Parathyroid adenoma (tissue), 2 donors: ENCODE measurements around the gene ATG101.

ENCODE experiments used
- H2AFZ ChIP-seq: fragments of 300-600 bp; sonication (generic); one replicate; pipeline ENCODE4 v1.7.0; 2017; ENCODE audit warnings: antibody characterized with exemption, mild to moderate bottlenecking
- H3K27ac ChIP-seq: fragments of 300-600 bp; sonication (generic); one replicate; pipeline ENCODE4 v1.7.0; 2017
- H3K27me3 ChIP-seq: fragments of 300-600 bp; sonication (generic); one replicate; pipeline ENCODE4 v1.7.0; 2017; ENCODE audit warnings: low read length; ENCODE audit not compliant: control insufficient read depth, insufficient read depth
- H3K36me3 ChIP-seq: fragments of 300-600 bp; sonication (generic); one replicate; pipeline ENCODE4 v1.7.0; 2017; ENCODE audit warnings: low read length; ENCODE audit not compliant: control insufficient read depth, insufficient read depth
- H3K4me1 ChIP-seq: fragments of 300-600 bp; sonication (generic); one replicate; pipeline ENCODE4 v1.7.0; 2017; ENCODE audit warnings: control low read depth
- H3K4me2 ChIP-seq: fragments of 300-600 bp; sonication (generic); one replicate; pipeline ENCODE4 v1.7.0; 2017; ENCODE audit warnings: low read length
- H3K4me3 ChIP-seq: fragments of 300-600 bp; sonication (generic); one replicate; pipeline ENCODE4 v1.7.0; 2017; ENCODE audit warnings: low read depth, low read length
- H3K79me2 ChIP-seq: fragments of 300-600 bp; sonication (generic); one replicate; pipeline ENCODE4 v1.7.0; 2017; ENCODE audit warnings: control low read depth
- H3K9ac ChIP-seq: fragments of 300-600 bp; sonication (generic); one replicate; pipeline ENCODE4 v1.7.0; 2017; ENCODE audit warnings: mild to moderate bottlenecking
- H3K9me3 ChIP-seq: fragments of 300-600 bp; sonication (generic); one replicate; pipeline ENCODE4 v1.7.0; 2017; ENCODE audit warnings: low read length; ENCODE audit not compliant: control insufficient read depth
- CTCF ChIP-seq: fragments of 300-600 bp; sonication (generic); IDR thresholded peaks from one replicate; pipeline ENCODE4 v1.7.0; 2017; ENCODE audit warnings: antibody characterized with exemption, mild to moderate bottlenecking
- donor health status: primary hyperparathyroidism.

The ATG101 gene

DNA sequence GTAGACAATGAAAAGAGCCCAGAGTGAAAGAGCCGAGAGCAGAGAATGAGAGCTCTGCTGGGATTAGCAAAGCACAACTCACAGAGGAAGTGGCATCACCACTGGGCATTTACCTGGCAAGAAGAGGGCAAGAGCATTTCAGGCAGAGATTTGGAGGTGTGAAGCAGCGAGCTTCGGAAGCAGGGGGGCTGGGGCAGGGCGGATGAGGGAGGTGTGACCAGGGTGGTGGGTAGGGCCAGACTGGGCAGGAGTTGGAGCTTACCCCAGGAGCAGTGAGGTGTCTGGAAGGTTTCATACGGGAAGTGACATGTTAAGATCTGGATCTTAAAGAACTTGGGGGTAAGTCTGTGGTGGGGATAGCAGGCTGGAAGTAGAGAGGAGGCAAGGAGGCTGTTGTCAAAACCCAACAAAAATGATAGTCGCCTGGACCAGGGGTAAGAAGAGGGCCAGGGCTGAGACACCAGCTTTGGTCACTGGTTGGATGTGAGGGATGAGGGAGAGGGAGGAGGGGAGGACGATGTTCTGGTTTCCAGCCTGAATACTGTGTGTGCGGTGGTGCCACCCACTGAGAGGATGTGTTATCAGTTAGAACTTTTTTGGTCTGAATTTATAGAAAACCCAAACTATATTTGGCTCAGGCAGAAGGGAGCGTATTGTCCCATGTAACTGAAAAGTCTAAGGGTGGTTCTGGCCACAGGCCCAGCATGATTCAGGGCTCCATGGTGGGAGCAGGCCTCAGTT lies 14.9 kb downstream of the ATG101 start:
- Histone ChIP-seq H3K27ac (no peak overlapping the region), H3K27me3 (no peaks in the 10 kb centered on the region), H3K4me3 (no peak overlapping the region), H3K9ac (no peak overlapping the region), H2AFZ (no peak overlapping the region), H3K79me2 (no peaks in the 10 kb centered on the region), H3K4me2 (no peak overlapping the region), H3K4me1 (peaks cover 36% of the 10 kb centered on the region), H3K36me3 (no peaks in the 10 kb centered on the region), H3K9me3 (no peaks in the 10 kb centered on the region)
- no peak for TF ChIP-seq CTCF

DNA sequence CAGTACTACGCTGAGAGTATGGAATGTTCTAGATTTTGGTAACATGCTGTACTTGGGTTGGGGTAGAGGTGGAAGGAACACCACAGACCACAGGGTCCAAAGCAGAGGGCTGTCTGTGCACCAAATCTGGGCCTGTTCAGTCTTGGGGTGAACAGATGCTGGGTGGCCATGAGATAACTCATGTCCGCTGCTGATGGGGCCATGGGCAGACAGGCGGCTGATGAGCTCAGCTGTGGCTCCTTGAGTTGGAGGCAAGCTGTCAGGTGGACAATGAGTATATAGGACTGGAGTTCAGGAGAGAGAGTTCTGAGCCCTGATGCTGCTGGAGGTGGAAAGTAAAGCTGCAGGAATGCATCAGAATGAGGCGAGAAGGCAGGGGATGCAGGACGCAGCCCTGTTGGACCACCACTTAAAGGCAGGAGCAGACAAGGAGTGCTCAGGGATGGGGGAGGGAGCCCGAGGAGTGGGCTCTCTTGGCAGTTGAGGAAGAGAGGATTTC lies 16.0 kb downstream of the ATG101 start:
- H3K27ac ChIP-seq = no peak overlapping the region

DNA sequence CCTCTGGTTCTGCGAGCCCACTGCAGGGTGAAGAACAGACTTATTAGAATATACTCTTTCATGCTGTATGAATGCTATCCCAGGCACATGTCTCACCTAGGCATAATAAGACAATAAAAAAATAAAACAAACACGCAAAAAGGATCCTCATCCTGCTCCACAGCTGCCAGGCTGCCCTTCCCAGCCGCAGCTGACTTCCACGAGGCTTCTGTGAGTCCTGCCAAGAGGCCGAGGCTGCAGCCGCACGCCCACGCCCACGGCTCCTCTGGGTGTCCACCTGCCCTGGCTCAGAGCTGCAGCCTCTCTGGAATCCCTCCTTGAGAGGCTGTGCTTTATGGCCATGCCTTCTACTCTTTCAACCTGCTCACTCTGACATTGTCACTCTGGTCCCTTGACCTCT lies 16.6 kb downstream of the ATG101 start:
- no peaks in the 10 kb centered on the region for H3K36me3 ChIP-seq
- H3K27me3 ChIP-seq = no peaks in the 10 kb centered on the region
- no peak overlapping the region for H3K9ac ChIP-seq
- no peaks in the 10 kb centered on the region for H3K9me3 ChIP-seq
- H3K27ac ChIP-seq = no peak overlapping the region
- H3K4me3 ChIP-seq = no peak overlapping the region
- no peak overlapping the region for H3K4me2 ChIP-seq
- peaks cover 34% of the 10 kb centered on the region for H3K4me1 ChIP-seq
- no peaks in the 10 kb centered on the region for H3K79me2 ChIP-seq
- TF ChIP-seq CTCF = no peak
- H2AFZ ChIP-seq = peak overlapping the region; percentile 15

More for the DNA sequence above, 16.0 kb downstream of the ATG101 start:
- Histone ChIP-seq H3K79me2 (no peaks in the 10 kb centered on the region), H3K4me3 (no peak overlapping the region), H3K4me1 (peaks cover 36% of the 10 kb centered on the region), H3K4me2 (no peak overlapping the region), H3K9ac (no peak overlapping the region), H3K9me3 (no peaks in the 10 kb centered on the region), H3K27me3 (no peaks in the 10 kb centered on the region), H2AFZ (no peak overlapping the region), H3K36me3 (no peaks in the 10 kb centered on the region)
- no peak for TF ChIP-seq CTCF

DNA sequence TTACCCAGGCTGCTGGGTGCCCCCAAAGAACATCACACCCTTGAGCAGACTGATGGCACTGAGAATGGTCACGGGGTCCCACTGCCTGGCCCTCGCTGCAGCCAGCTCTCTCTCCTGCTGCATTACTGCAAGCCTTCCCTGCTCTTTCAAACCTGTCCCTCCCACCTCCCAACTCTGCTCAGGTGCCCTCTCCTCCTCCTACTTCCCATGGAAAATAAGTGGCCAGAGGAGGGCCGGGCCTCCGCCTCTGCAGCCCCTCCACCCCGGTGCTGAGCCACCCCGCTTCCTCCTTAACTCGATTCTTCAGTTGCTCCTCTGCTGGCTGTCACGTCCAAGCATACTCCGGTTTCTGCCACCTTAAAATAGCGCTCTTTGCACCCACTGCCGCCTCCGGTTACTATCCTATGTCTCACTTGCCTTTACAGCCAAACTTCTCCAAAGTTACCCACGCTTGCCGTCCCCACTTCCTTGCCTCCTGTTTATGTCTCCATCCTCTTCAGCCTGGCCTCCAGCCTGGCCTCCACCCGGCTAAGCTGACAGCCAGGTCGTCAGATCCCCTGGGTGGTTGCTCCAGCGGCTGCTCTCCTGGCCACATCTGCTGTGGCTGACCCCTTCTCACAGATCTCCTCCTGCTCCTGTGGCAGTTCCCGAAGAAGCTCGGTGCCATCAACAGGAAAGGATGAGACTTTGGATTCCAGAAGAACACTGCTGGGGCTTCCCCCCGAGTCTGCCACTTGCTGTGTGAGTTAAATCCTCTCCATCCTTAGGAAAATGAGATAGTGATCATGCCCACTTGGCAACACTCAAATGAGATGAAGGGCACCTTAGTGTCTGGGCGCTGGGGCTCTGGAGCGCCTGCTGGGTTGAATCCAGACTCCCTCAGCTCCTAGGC lies 17.4 kb downstream of the ATG101 start:
- Histone ChIP-seq H3K79me2 (no peaks in the 10 kb centered on the region), H2AFZ (peak overlapping the region; percentile 15), H3K9me3 (no peaks in the 10 kb centered on the region), H3K4me2 (no peak overlapping the region), H3K4me3 (no peak overlapping the region), H3K36me3 (no peaks in the 10 kb centered on the region), H3K4me1 (peaks cover 26% of the 10 kb centered on the region), H3K27me3 (no peaks in the 10 kb centered on the region), H3K27ac (no peak overlapping the region), H3K9ac (no peak overlapping the region)
- TF ChIP-seq CTCF = no peak
